KMS-11 (cell line): ENCODE measurements around the gene ME2.

ENCODE experiments used
- H2AFZ ChIP-seq: fragments of 200-600 bp; sonication (generic); 2 replicates; pipeline ENCODE4 v1.6.1; 2016; ENCODE audit warnings: antibody characterized with exemption, mixed run types, low read depth
- H3K27ac ChIP-seq: fragments of 200-600 bp; sonication (generic); 2 replicates; pipeline ENCODE4 v1.6.1; 2016; ENCODE audit warnings: mild to moderate bottlenecking, mixed run types
- H3K27me3 ChIP-seq: fragments of 200-600 bp; sonication (generic); 2 replicates; pipeline ENCODE4 v1.6.1; 2017; ENCODE audit warnings: mild to moderate bottlenecking, low read depth, mixed run types, moderate library complexity; ENCODE audit not compliant: insufficient read depth
- H3K36me3 ChIP-seq: fragments of 200-600 bp; sonication (generic); 2 replicates; pipeline ENCODE4 v1.6.1; 2017; ENCODE audit warnings: mild to moderate bottlenecking, mixed run types; ENCODE audit not compliant: insufficient read depth
- H3K4me1 ChIP-seq: fragments of 200-600 bp; sonication (generic); 2 replicates; pipeline ENCODE4 v1.6.1; 2016; ENCODE audit warnings: mild to moderate bottlenecking, low read depth, mixed run types; ENCODE audit not compliant: poor library complexity, severe bottlenecking
- H3K4me2 ChIP-seq: fragments of 200-600 bp; sonication (generic); 2 replicates; pipeline ENCODE4 v1.7.0; 2016; ENCODE audit warnings: mild to moderate bottlenecking, mixed run types
- H3K4me3 ChIP-seq: fragments of 200-600 bp; sonication (generic); IDR thresholded peaks from 2 replicates; pipeline ENCODE4 v1.6.1; 2017; ENCODE audit warnings: low read depth, low read length, mixed read lengths; ENCODE audit not compliant: insufficient read depth
- H3K79me2 ChIP-seq: fragments of 200-600 bp; sonication (generic); 2 replicates; pipeline ENCODE4 v1.6.1; 2016; ENCODE audit warnings: low read depth, mixed run types; ENCODE audit not compliant: insufficient read depth
- H3K9ac ChIP-seq: fragments of 200-600 bp; sonication (generic); 2 replicates; pipeline ENCODE4 v1.6.1; 2016; ENCODE audit warnings: mild to moderate bottlenecking, mixed run types
- H4K20me1 ChIP-seq: fragments of 200-600 bp; sonication (generic); 2 replicates; pipeline ENCODE4 v1.6.1; 2016; ENCODE audit warnings: mild to moderate bottlenecking, mixed run types; ENCODE audit not compliant: insufficient read depth
- CTCF ChIP-seq: fragments of 200-600 bp; sonication (generic); conservative IDR thresholded peaks from 2 replicates; pipeline ENCODE4 v1.6.1; 2017; ENCODE audit warnings: low read depth, mild to moderate bottlenecking, antibody characterized with exemption, low read length, moderate library complexity, mixed read lengths

Gene ME2

GRCh38 chr18:50926521-50926920 lies 47.6 kb downstream of the ME2 start:
- H3K9ac ChIP-seq: no peak overlapping the region
- no peak overlapping the region for H3K4me2 ChIP-seq
- no peak for TF ChIP-seq CTCF
- no peak overlapping the region for H2AFZ ChIP-seq
- no peaks in the 10 kb centered on the region for H3K4me1 ChIP-seq
- no peaks in the 10 kb centered on the region for H3K27me3 ChIP-seq
- H3K79me2 ChIP-seq: no peaks in the 10 kb centered on the region
- H3K36me3 ChIP-seq: peaks cover 13% of the 10 kb centered on the region; the same call in 1 of the 2 replicates
- H3K4me3 ChIP-seq: no peak overlapping the region
- H3K27ac ChIP-seq: no peak overlapping the region
- no peaks in the 10 kb centered on the region for H4K20me1 ChIP-seq

- no peak overlapping the region for H3K9ac ChIP-seq
- no peak overlapping the region for H3K4me3 ChIP-seq
- peaks cover 14% of the 10 kb centered on the region; the same call in 1 of the 2 replicates for H3K36me3 ChIP-seq
- H3K79me2 ChIP-seq: no peaks in the 10 kb centered on the region
- H2AFZ ChIP-seq: no peak overlapping the region
- H3K27ac ChIP-seq: no peak overlapping the region
- no peak for TF ChIP-seq CTCF
- no peaks in the 10 kb centered on the region for H3K4me1 ChIP-seq
- H4K20me1 ChIP-seq: no peaks in the 10 kb centered on the region
- no peaks in the 10 kb centered on the region for H3K27me3 ChIP-seq
- H3K4me2 ChIP-seq: no peak overlapping the region
Measured at GRCh38 chr18:50928551-50928950, 49.6 kb downstream of the ME2 start.

GRCh38 chr18:50933684-50934083 lies 54.8 kb downstream of the ME2 start:
- Histone ChIP-seq H3K27me3 (no peaks in the 10 kb centered on the region), H3K4me1 (no peaks in the 10 kb centered on the region), H3K27ac (no peak overlapping the region), H3K9ac (no peak overlapping the region), H4K20me1 (no peaks in the 10 kb centered on the region), H3K4me3 (no peak overlapping the region), H3K79me2 (no peaks in the 10 kb centered on the region), H2AFZ (no peak overlapping the region), H3K36me3 (peaks cover 4% of the 10 kb centered on the region; the same call in 1 of the 2 replicates), H3K4me2 (no peak overlapping the region)
- TF ChIP-seq CTCF: no peak

GRCh38 chr18:50934545-50935211 lies 55.8 kb downstream of the ME2 start:
- no peak overlapping the region for H3K4me2 ChIP-seq
- H3K4me3 ChIP-seq: no peak overlapping the region
- no peak overlapping the region for H2AFZ ChIP-seq
- H3K9ac ChIP-seq: no peak overlapping the region
- no peak overlapping the region for H3K27ac ChIP-seq
- no peak for TF ChIP-seq CTCF
- no peaks in the 10 kb centered on the region for H3K79me2 ChIP-seq
- H3K27me3 ChIP-seq: no peaks in the 10 kb centered on the region
- H3K36me3 ChIP-seq: peaks cover 4% of the 10 kb centered on the region; the same call in 1 of the 2 replicates
- no peaks in the 10 kb centered on the region for H4K20me1 ChIP-seq
- H3K4me1 ChIP-seq: no peaks in the 10 kb centered on the region
